Subcutaneous abdominal adipose tissue (tissue), 5 donors: Measurements from ENCODE around the gene LRBA.

Experiments used
- H3K27ac ChIP-seq: one replicate; pipeline ENCODE4 v1.7.0; 2013; ENCODE audit warnings: low read depth, mild to moderate bottlenecking, inconsistent platforms, low read length, moderate library complexity
- H3K27me3 ChIP-seq, 5 donors: one replicate each; pipeline ENCODE4 v1.7.0; 2013; ENCODE audit warnings: low read length in 5 of 5, inconsistent platforms in 1 of 5; ENCODE audit not compliant: control insufficient read depth in 5 of 5, insufficient read depth in 4 of 5
- H3K36me3 ChIP-seq, 5 donors: one replicate each; pipeline ENCODE4 v1.7.0; 2013; ENCODE audit warnings: low read length in 5 of 5; ENCODE audit not compliant: control insufficient read depth in 5 of 5, insufficient read depth in 5 of 5
- H3K4me1 ChIP-seq, 5 donors: one replicate each; pipeline ENCODE4 v1.7.0; 2013; ENCODE audit warnings: low read length in 5 of 5, mild to moderate bottlenecking in 3 of 5, moderate library complexity in 1 of 5; ENCODE audit not compliant: control insufficient read depth in 5 of 5, insufficient read depth in 5 of 5
- H3K4me3 ChIP-seq, 5 donors: one replicate each; pipeline ENCODE4 v1.7.0; 2013; ENCODE audit warnings: low read length in 5 of 5, low read depth in 1 of 5
- H3K9ac ChIP-seq, 5 donors: one replicate each; pipeline ENCODE4 v1.7.0; 2013; ENCODE audit warnings: low read length in 5 of 5, mild to moderate bottlenecking in 4 of 5, moderate library complexity in 3 of 5
- H3K9me3 ChIP-seq, 5 donors: one replicate each; pipeline ENCODE4 v1.7.0; 2013; ENCODE audit warnings: low read length in 5 of 5; ENCODE audit not compliant: control insufficient read depth in 5 of 5
- donor health status: healthy.
- donor health status: healthy.
- donor health status: healthy.
- donor health status: healthy.
- donor health status: healthy.

Gene LRBA

GRCh38 chr4:150247184-150247583 lies 767.9 kb downstream of the LRBA start:
- Histone ChIP-seq H3K27ac (no peak overlapping the region), H3K36me3 (peaks cover 3 to 17% (median 14%) of the 10 kb centered on the region in 5 donors), H3K27me3 (no peaks in the 10 kb centered on the region), H3K4me1 (no peaks in the 10 kb centered on the region), H3K9ac (no peak overlapping the region), H3K9me3 (no peaks in the 10 kb centered on the region), H3K4me3 (no peak overlapping the region)

GRCh38 chr4:150244600-150244999 lies 770.5 kb downstream of the LRBA start:
- Histone ChIP-seq H3K36me3 (peaks cover 3 to 19% (median 12%) of the 10 kb centered on the region in 5 donors), H3K9me3 (no peaks in the 10 kb centered on the region), H3K4me1 (no peaks in the 10 kb centered on the region), H3K27me3 (no peaks in the 10 kb centered on the region), H3K27ac (no peak overlapping the region), H3K4me3 (no peak overlapping the region), H3K9ac (no peak overlapping the region)

- no peaks in the 10 kb centered on the region for H3K27me3 ChIP-seq
- H3K9me3 ChIP-seq = no peaks in the 10 kb centered on the region
- H3K36me3 ChIP-seq = peaks cover 3 to 16% (median 9%) of the 10 kb centered on the region in 5 donors
- no peak overlapping the region for H3K9ac ChIP-seq
- no peak overlapping the region for H3K4me3 ChIP-seq
- H3K27ac ChIP-seq = no peak overlapping the region
- H3K4me1 ChIP-seq = no peaks in the 10 kb centered on the region
These were observed 771.2 kb downstream of the LRBA start for GRCh38 chr4:150243932-150244331.

- H3K9ac ChIP-seq = no peak overlapping the region
- no peaks in the 10 kb centered on the region for H3K4me1 ChIP-seq
- H3K9me3 ChIP-seq = no peaks in the 10 kb centered on the region
- H3K27me3 ChIP-seq = no peaks in the 10 kb centered on the region
- H3K27ac ChIP-seq = no peak overlapping the region
- no peak overlapping the region for H3K4me3 ChIP-seq
- peaks cover 0 to 11% (median 3%) of the 10 kb centered on the region in 5 donors for H3K36me3 ChIP-seq
These were observed 772.1 kb downstream of the LRBA start for GRCh38 chr4:150242820-150243458.

- H3K27me3 ChIP-seq = no peaks in the 10 kb centered on the region
- H3K4me3 ChIP-seq = no peak overlapping the region
- H3K36me3 ChIP-seq = peaks cover 0 to 15% (median 4%) of the 10 kb centered on the region in 5 donors
- H3K4me1 ChIP-seq = no peaks in the 10 kb centered on the region
- H3K9ac ChIP-seq = no peak overlapping the region
- H3K27ac ChIP-seq = no peak overlapping the region
- H3K9me3 ChIP-seq = no peaks in the 10 kb centered on the region
These were observed 775.1 kb downstream of the LRBA start for GRCh38 chr4:150240011-150240410.

- Histone ChIP-seq H3K4me3 (no peak overlapping the region), H3K4me1 (no peaks in the 10 kb centered on the region), H3K27me3 (no peaks in the 10 kb centered on the region), H3K9me3 (no peaks in the 10 kb centered on the region), H3K9ac (no peak overlapping the region), H3K27ac (no peak overlapping the region), H3K36me3 (peaks cover 0 to 26% (median 11%) of the 10 kb centered on the region in 5 donors)
These were observed 776.5 kb downstream of the LRBA start for GRCh38 chr4:150238591-150238990.

- Histone ChIP-seq H3K4me3 (no peak overlapping the region), H3K9ac (no peak overlapping the region), H3K9me3 (no peaks in the 10 kb centered on the region), H3K27ac (no peak overlapping the region), H3K27me3 (no peaks in the 10 kb centered on the region), H3K4me1 (no peaks in the 10 kb centered on the region), H3K36me3 (peaks cover 0 to 32% (median 15%) of the 10 kb centered on the region in 5 donors)
These were observed 777.8 kb downstream of the LRBA start for GRCh38 chr4:150237110-150237872.

GRCh38 chr4:150236626-150237025 lies 778.5 kb downstream of the LRBA start:
- Histone ChIP-seq H3K27ac (no peak overlapping the region), H3K36me3 (peaks cover 0 to 33% (median 15%) of the 10 kb centered on the region in 5 donors), H3K9me3 (no peaks in the 10 kb centered on the region), H3K4me1 (peaks cover 0 to 6% (median 0%) of the 10 kb centered on the region in 5 donors), H3K4me3 (no peak overlapping the region), H3K27me3 (no peaks in the 10 kb centered on the region), H3K9ac (no peak overlapping the region)

GRCh38 chr4:150235808-150236271 lies 779.2 kb downstream of the LRBA start:
- no peak overlapping the region for H3K27ac ChIP-seq

GRCh38 chr4:150235317-150235716 lies 779.8 kb downstream of the LRBA start:
- Histone ChIP-seq H3K9me3 (no peaks in the 10 kb centered on the region), H3K27ac (no peak overlapping the region), H3K36me3 (peaks cover 0 to 26% (median 15%) of the 10 kb centered on the region in 5 donors)

More at GRCh38 chr4:150235808-150236271, 779.2 kb downstream of the LRBA start:
- H3K9ac ChIP-seq = no peak overlapping the region
- H3K4me3 ChIP-seq = no peak overlapping the region
- peaks cover 0 to 28% (median 15%) of the 10 kb centered on the region in 5 donors for H3K36me3 ChIP-seq
- H3K27me3 ChIP-seq = no peaks in the 10 kb centered on the region
- peaks cover 0 to 6% (median 0%) of the 10 kb centered on the region in 5 donors for H3K4me1 ChIP-seq
- H3K9me3 ChIP-seq = no peaks in the 10 kb centered on the region

More at GRCh38 chr4:150235317-150235716, 779.8 kb downstream of the LRBA start:
- Histone ChIP-seq H3K4me3 (no peak overlapping the region), H3K4me1 (peaks cover 0 to 6% (median 0%) of the 10 kb centered on the region in 5 donors), H3K9ac (no peak overlapping the region), H3K27me3 (no peaks in the 10 kb centered on the region)
